Measurements from ENCODE around the gene TRNT1.
A peak's percentile ranks its signal among the peaks of the same experiment; 100 is the strongest.

TRNT1 gene

DNA sequence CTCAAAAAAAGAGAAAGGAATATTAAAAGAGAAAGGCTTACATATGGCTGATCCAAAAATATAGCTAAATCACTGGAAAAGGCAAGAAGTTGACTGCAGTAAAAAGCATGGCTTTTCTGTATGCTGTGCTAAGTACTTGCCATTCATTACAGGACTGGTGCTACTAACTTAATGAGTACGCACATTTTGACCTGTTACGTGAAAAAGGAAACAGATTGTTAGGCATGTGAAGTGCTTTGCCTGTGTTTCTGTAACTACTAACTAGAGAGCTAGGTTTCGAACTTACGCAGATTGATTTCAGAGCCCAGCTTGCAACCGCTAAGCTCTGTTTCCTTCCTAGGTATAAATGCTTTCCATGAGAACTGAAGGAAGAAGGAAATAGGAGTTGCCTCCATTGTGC is 2.8 kb downstream of the TRNT1 start:
- DNase-seq (no peak), ATAC-seq (ENCODE audit: insufficient read depth, low read depth) (no peak)
- no peak overlapping the region for H3K9ac ChIP-seq (ENCODE audit: low read depth, low read length)
- H3K4me1 ChIP-seq (ENCODE audit: insufficient read depth, low read length) = peaks cover 38% of the 10 kb centered on the region
- TF ChIP-seq EZH2 (IDR thresholded peaks at IDR 0.05; ENCODE audit: borderline replicate concordance, low read depth, low read length, severe bottlenecking) = no peak
- TF ChIP-seq, protein P1, sequence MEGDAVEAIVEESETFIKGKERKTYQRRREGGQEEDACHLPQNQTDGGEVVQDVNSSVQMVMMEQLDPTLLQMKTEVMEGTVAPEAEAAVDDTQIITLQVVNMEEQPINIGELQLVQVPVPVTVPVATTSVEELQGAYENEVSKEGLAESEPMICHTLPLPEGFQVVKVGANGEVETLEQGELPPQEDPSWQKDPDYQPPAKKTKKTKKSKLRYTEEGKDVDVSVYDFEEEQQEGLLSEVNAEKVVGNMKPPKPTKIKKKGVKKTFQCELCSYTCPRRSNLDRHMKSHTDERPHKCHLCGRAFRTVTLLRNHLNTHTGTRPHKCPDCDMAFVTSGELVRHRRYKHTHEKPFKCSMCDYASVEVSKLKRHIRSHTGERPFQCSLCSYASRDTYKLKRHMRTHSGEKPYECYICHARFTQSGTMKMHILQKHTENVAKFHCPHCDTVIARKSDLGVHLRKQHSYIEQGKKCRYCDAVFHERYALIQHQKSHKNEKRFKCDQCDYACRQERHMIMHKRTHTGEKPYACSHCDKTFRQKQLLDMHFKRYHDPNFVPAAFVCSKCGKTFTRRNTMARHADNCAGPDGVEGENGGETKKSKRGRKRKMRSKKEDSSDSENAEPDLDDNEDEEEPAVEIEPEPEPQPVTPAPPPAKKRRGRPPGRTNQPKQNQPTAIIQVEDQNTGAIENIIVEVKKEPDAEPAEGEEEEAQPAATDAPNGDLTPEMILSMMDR (IDR thresholded peaks at IDR 0.05; ENCODE audit: borderline replicate concordance, extremely low read depth, low read length, poor library complexity, severe bottlenecking) = no peak
- peaks cover 43% of the 10 kb centered on the region for H3K36me3 ChIP-seq (ENCODE audit: insufficient read depth, low read length)
- H3K27ac ChIP-seq (ENCODE audit: low read length) = no peak overlapping the region; the same call in 1 of the 2 replicates
- no peaks in the 10 kb centered on the region for H3K27me3 ChIP-seq (ENCODE audit: insufficient read depth, low read length, poor library complexity)
- H3K79me2 ChIP-seq (ENCODE audit: insufficient read depth, low read length) = peaks cover 74% of the 10 kb centered on the region
- H3K4me3 ChIP-seq (ENCODE audit: low read depth in 1 of 2, low read length in 2 of 2) = peak overlapping the region in 1 of 2 experiments; percentile 4; a peak in 1 of 4 replicates
- no peaks in the 10 kb centered on the region for H3K9me3 ChIP-seq (ENCODE audit: insufficient read depth, low read length, severe bottlenecking)
- H4K20me1 ChIP-seq (ENCODE audit: insufficient read depth, low read length) = peaks cover 12% of the 10 kb centered on the region
- no peak overlapping the region for H2AFZ ChIP-seq (ENCODE audit: low read depth, low read length)
- H3K4me2 ChIP-seq (ENCODE audit: insufficient read depth, low read length) = peak overlapping the region; percentile 79; the same call in 1 of the 2 replicates

DNA sequence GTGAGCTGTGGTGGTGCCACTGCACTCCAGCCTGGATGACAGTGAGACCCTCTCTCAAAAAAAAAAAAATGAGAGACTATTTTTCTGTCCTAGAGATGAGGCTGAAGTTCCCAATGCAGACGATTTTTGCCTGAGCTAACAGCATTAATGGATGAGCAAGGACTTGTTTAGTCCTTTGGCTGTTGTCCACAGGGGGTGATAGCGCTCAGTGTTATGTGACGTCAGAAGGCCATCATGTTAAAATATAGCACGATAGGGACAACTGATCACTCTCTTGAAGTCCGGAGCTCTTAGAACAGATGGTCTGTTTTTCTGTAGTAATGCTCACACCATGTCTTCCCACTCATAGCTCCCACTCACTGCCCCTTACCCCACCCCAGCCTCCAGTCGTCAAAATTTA is 6.8 kb downstream of the TRNT1 start:
- TF ChIP-seq, protein P1 (IDR thresholded peaks at IDR 0.05; ENCODE audit: borderline replicate concordance, extremely low read depth, low read length, poor library complexity, severe bottlenecking) = no peak
- TF ChIP-seq EZH2 (IDR thresholded peaks at IDR 0.05; ENCODE audit: borderline replicate concordance, low read depth, low read length, severe bottlenecking) = no peak
- Histone ChIP-seq H3K79me2 (ENCODE audit: insufficient read depth, low read length) (peaks cover 85% of the 10 kb centered on the region), H3K9me3 (ENCODE audit: insufficient read depth, low read length, severe bottlenecking) (no peaks in the 10 kb centered on the region), H3K9ac (ENCODE audit: low read depth, low read length) (no peak overlapping the region), H3K4me1 (ENCODE audit: insufficient read depth, low read length) (peaks cover 17% of the 10 kb centered on the region), H3K27me3 (ENCODE audit: insufficient read depth, low read length, poor library complexity) (no peaks in the 10 kb centered on the region), H2AFZ (ENCODE audit: low read depth, low read length) (no peak overlapping the region), H3K4me3 (ENCODE audit: low read depth in 1 of 2, low read length in 2 of 2) (no peak overlapping the region), H3K4me2 (ENCODE audit: insufficient read depth, low read length) (no peak overlapping the region), H3K36me3 (ENCODE audit: insufficient read depth, low read length) (peaks cover 80% of the 10 kb centered on the region), H3K27ac (ENCODE audit: low read length) (no peak overlapping the region), H4K20me1 (ENCODE audit: insufficient read depth, low read length) (peaks cover 40% of the 10 kb centered on the region)
- ATAC-seq (ENCODE audit: insufficient read depth, low read depth) (0 out of 3 replicates have a peak, but pooled peaks have one; percentile 26), DNase-seq (no peak)

DNA sequence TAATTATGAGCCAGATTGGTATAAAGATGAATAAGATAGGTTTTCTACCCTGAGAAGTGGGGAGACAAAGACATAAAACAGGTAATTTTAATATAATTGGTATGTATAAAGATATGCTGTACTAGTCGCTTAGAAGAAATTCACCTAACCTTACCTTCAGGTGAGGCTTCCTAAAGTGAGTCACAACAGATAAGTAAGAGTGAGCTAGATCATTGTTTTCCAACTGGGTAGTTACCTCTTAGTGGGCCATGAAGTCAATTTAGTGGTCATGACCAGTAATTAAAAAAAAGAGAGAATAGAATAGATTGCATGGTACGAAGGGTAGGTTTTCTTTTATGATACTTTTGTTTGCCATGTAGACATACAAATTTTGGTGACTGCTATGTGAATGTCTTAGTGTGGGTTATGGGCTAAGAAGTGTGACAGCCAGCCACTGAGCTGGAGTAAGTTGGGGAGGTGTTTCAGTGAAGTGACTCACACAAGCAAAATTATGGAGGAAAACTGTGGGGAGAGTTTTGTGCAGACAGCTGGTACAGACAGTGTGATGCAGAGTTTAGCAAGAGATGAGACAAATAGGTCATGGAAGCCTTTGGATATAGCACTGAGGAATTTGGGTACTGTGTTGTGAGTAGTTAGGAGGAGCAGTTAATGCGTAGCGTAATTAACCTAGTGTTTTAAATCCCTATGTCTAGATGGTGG is 8.2 kb downstream of the TRNT1 start:
- no peak overlapping the region for H3K4me2 ChIP-seq (ENCODE audit: insufficient read depth, low read length)
- H3K9me3 ChIP-seq (ENCODE audit: insufficient read depth, low read length, severe bottlenecking) = no peaks in the 10 kb centered on the region
- ATAC-seq (ENCODE audit: insufficient read depth, low read depth) (no peak), DNase-seq (no peak)
- TF ChIP-seq, protein P1 (IDR thresholded peaks at IDR 0.05; ENCODE audit: borderline replicate concordance, extremely low read depth, low read length, poor library complexity, severe bottlenecking) = no peak
- no peak for TF ChIP-seq EZH2 (IDR thresholded peaks at IDR 0.05; ENCODE audit: borderline replicate concordance, low read depth, low read length, severe bottlenecking)
- no peak overlapping the region for H3K27ac ChIP-seq (ENCODE audit: low read length)
- H3K4me1 ChIP-seq (ENCODE audit: insufficient read depth, low read length) = peaks cover 4% of the 10 kb centered on the region; the same call in 1 of the 2 replicates
- no peak overlapping the region for H3K4me3 ChIP-seq (ENCODE audit: low read depth in 1 of 2, low read length in 2 of 2)
- no peak overlapping the region for H2AFZ ChIP-seq (ENCODE audit: low read depth, low read length)
- H3K9ac ChIP-seq (ENCODE audit: low read depth, low read length) = no peak overlapping the region
- H3K36me3 ChIP-seq (ENCODE audit: insufficient read depth, low read length) = peaks cover 80% of the 10 kb centered on the region
- no peaks in the 10 kb centered on the region for H3K27me3 ChIP-seq (ENCODE audit: insufficient read depth, low read length, poor library complexity)
- H4K20me1 ChIP-seq (ENCODE audit: insufficient read depth, low read length) = peaks cover 37% of the 10 kb centered on the region
- H3K79me2 ChIP-seq (ENCODE audit: insufficient read depth, low read length) = peaks cover 79% of the 10 kb centered on the region
